Keratinocyte (primary cell): ENCODE data around the gene MLPH.

Experiments
- CTCF ChIP-seq, 3 experiments: IDR thresholded peaks in 1 of 3; conservative IDR thresholded peaks in 1 of 3; optimal IDR thresholded peaks in 1 of 3; 2 replicates in 2 of 3; 3 replicates in 1 of 3; pipeline versions ENCODE3 to v1.5.1; 2011; ENCODE audit warnings: low read length in 3 of 3, mild to moderate bottlenecking in 3 of 3, moderate library complexity in 2 of 3, control low read depth in 1 of 3, inconsistent platforms in 1 of 3; ENCODE audit not compliant: insufficient read depth in 2 of 3; ENCODE audit errors: extremely low read depth in 1 of 3
- EZH2 ChIP-seq: IDR thresholded peaks from one replicate; pipeline ENCODE4 v1.6.1; 2012; ENCODE audit warnings: inconsistent platforms, mild to moderate bottlenecking, low read length, moderate library complexity

GRCh38 chr2:237509151-237509550 lies 22.1 kb downstream of the MLPH start:
- TF ChIP-seq CTCF (optimal IDR thresholded peaks at IDR 0.05 in 1 of 3, IDR thresholded peaks at IDR 0.05 in 1 of 3, conservative IDR thresholded peaks at IDR 0.05 in 1 of 3; ENCODE audit: extremely low read depth in 1 of 3, insufficient read depth in 2 of 3, low read length in 3 of 3) (no peak), EZH2 (no peak)
